Lower leg skin (tissue), 3 donors: ENCODE data around the gene DSC3.

Experiments used
- CTCF ChIP-seq, 3 donors: fragments of 450-650 bp; IDR thresholded peaks; one replicate each; pipeline ENCODE4 v1.5.1; 2016; ENCODE audit warnings: antibody characterized with exemption in 3 of 3, mild to moderate bottlenecking in 3 of 3, moderate library complexity in 2 of 3
- POLR2A ChIP-seq, 2 donors: fragments of 450-650 bp; IDR thresholded peaks; one replicate each; pipeline ENCODE4 v1.6.1; 2016 to 2017; ENCODE audit warnings: antibody characterized with exemption in 2 of 2, mild to moderate bottlenecking in 1 of 2, moderate library complexity in 1 of 2

- TF ChIP-seq CTCF (IDR thresholded peaks at IDR 0.05), result no peak
- no peak for TF ChIP-seq POLR2A (IDR thresholded peaks at IDR 0.05)
Measured at GRCh38 chr18:31042084-31042405, 497 bp downstream of the DSC3 start.
